NCI-H128 (cell line): ENCODE results near the gene SMC4.
"Not testable (repeated sequence)": the region's sequence is repeated elsewhere in the genome, so short reads cannot be mapped to it uniquely, and the experiment has no call there.

ENCODE experiments used
- DNase-seq: peaks from one replicate; lab custom pipeline; 2025; ENCODE audit not compliant: unreplicated experiment; lab: John Stamatoyannopoulos, UW

Gene SMC4

GRCh38 chr3:160445854-160446253 is 46.4 kb downstream of the SMC4 start:
- no peak for DNase-seq

GRCh38 chr3:160446522-160447056 is 47.1 kb downstream of the SMC4 start:
- no peak for DNase-seq

GRCh38 chr3:160447544-160447943 is 48.1 kb downstream of the SMC4 start:
- DNase-seq = no peak

- no peak for DNase-seq
Observed at GRCh38 chr3:160448845-160449635, 49.6 kb downstream of the SMC4 start.

GRCh38 chr3:160449636-160450598 is 50.5 kb downstream of the SMC4 start, which contains the start of gene TRIM59:
Gene TRIM59, minus strand, starts transcription at chr3:160449786. Its CDS starts 10,603 bp downstream, at chr3:160439183.
- DNase-seq = no peak

- DNase-seq = no peak
Observed at GRCh38 chr3:160450846-160451245, 51.4 kb downstream of the SMC4 start.

- DNase-seq = no peak
Observed at GRCh38 chr3:160451602-160452001, 52.2 kb downstream of the SMC4 start.

- not testable (repeated sequence) for DNase-seq
Observed at GRCh38 chr3:160452251-160452650, 52.8 kb downstream of the SMC4 start.

- no peak for DNase-seq
Observed at GRCh38 chr3:160454995-160455394, 55.5 kb downstream of the SMC4 start.

- no peak for DNase-seq
Observed at GRCh38 chr3:160455846-160456245, 56.4 kb downstream of the SMC4 start.

GRCh38 chr3:160458151-160458550 is 58.7 kb downstream of the SMC4 start:
- DNase-seq = no peak

GRCh38 chr3:160459450-160459970 is 60.1 kb downstream of the SMC4 start:
- no peak for DNase-seq

- DNase-seq = no peak
Observed at GRCh38 chr3:160460033-160460432, 60.6 kb downstream of the SMC4 start.

GRCh38 chr3:160464321-160464720 is 64.9 kb downstream of the SMC4 start:
- DNase-seq = no peak

GRCh38 chr3:160464971-160465370 is 65.5 kb downstream of the SMC4 start:
- no peak for DNase-seq

- no peak for DNase-seq
Observed at GRCh38 chr3:160470181-160470580, 70.7 kb downstream of the SMC4 start.

- DNase-seq = no peak
Observed at GRCh38 chr3:160471892-160472291, 72.4 kb downstream of the SMC4 start.

- no peak for DNase-seq
Observed at GRCh38 chr3:160472344-160472743, 72.9 kb downstream of the SMC4 start.

GRCh38 chr3:160473221-160473620 is 73.8 kb downstream of the SMC4 start:
- no peak for DNase-seq

GRCh38 chr3:160473978-160474377 is 74.5 kb downstream of the SMC4 start:
- no peak for DNase-seq

GRCh38 chr3:160474416-160474838 is 75.0 kb downstream of the SMC4 start:
- DNase-seq = no peak
